COR-L47 (cell line): ENCODE measurements around the gene SPTBN2.
"Not testable (repeated sequence)": the region's sequence is repeated elsewhere in the genome, so short reads cannot be mapped to it uniquely, and the experiment has no call there.

Experiments
- DNase-seq: peaks from one replicate; lab custom pipeline; 2025; lab: John Stamatoyannopoulos, UW

The SPTBN2 gene

GRCh38 chr11:66724167-66724566 is 4.8 kb downstream of the SPTBN2 start:
- not testable (repeated sequence) for DNase-seq

GRCh38 chr11:66723693-66724092 is 5.3 kb downstream of the SPTBN2 start:
- DNase-seq, result no peak

GRCh38 chr11:66722745-66723651 is 6.0 kb downstream of the SPTBN2 start:
- no peak for DNase-seq

GRCh38 chr11:66721939-66722338 is 7.1 kb downstream of the SPTBN2 start:
- no peak for DNase-seq

GRCh38 chr11:66720899-66721470 is 8.0 kb downstream of the SPTBN2 start:
- DNase-seq, result no peak

GRCh38 chr11:66720223-66720898 is 8.7 kb downstream of the SPTBN2 start:
- peak; percentile 96 for DNase-seq

GRCh38 chr11:66719111-66719872 is 9.7 kb downstream of the SPTBN2 start:
- no peak for DNase-seq

- DNase-seq, result peak; percentile 13
Measured at GRCh38 chr11:66718320-66718971, 10.6 kb downstream of the SPTBN2 start.

- DNase-seq, result no peak
Measured at GRCh38 chr11:66717925-66718319, 11.1 kb downstream of the SPTBN2 start.

- no peak for DNase-seq
Measured at GRCh38 chr11:66716996-66717395, 12.0 kb downstream of the SPTBN2 start.

- no peak for DNase-seq
Measured at GRCh38 chr11:66715346-66716085, 13.5 kb downstream of the SPTBN2 start.

- no peak for DNase-seq
Measured at GRCh38 chr11:66713746-66714480, 15.1 kb downstream of the SPTBN2 start.

GRCh38 chr11:66710384-66710930 is 18.6 kb downstream of the SPTBN2 start:
- DNase-seq, result no peak

GRCh38 chr11:66708701-66709100 is 20.3 kb downstream of the SPTBN2 start:
- no peak for DNase-seq

- DNase-seq, result no peak
Measured at GRCh38 chr11:66708094-66708493, 20.9 kb downstream of the SPTBN2 start.

- DNase-seq, result no peak
Measured at GRCh38 chr11:66707486-66707885, 21.5 kb downstream of the SPTBN2 start.

GRCh38 chr11:66706989-66707388 is 22.0 kb downstream of the SPTBN2 start:
- DNase-seq, result no peak

GRCh38 chr11:66705587-66706335 is 23.3 kb downstream of the SPTBN2 start:
- no peak for DNase-seq
